ENCODE measurements around the gene AAGAB.
"Not testable (repeated sequence)": the region's sequence is repeated elsewhere in the genome, so short reads cannot be mapped to it uniquely, and the experiment has no call there.

Gene AAGAB

GRCh38 chr15:67168694-67169093 lies 85.8 kb downstream of the AAGAB start:
- no peak for DNase-seq

GRCh38 chr15:67167091-67167490 lies 87.4 kb downstream of the AAGAB start:
- no peak for DNase-seq

- DNase-seq, result no peak
These were observed 88.0 kb downstream of the AAGAB start for GRCh38 chr15:67166280-67167009.

GRCh38 chr15:67165254-67166253 lies 88.9 kb downstream of the AAGAB start:
- DNase-seq, result no peak

- DNase-seq, result no peak
These were observed 89.6 kb downstream of the AAGAB start for GRCh38 chr15:67164811-67165253.

- DNase-seq, result no peak
These were observed 90.1 kb downstream of the AAGAB start for GRCh38 chr15:67164401-67164791.

- no peak for DNase-seq
These were observed 91.3 kb downstream of the AAGAB start for GRCh38 chr15:67163180-67163579.

- no peak for DNase-seq
These were observed 92.6 kb downstream of the AAGAB start for GRCh38 chr15:67161881-67162280.

GRCh38 chr15:67161412-67161811 lies 93.0 kb downstream of the AAGAB start:
- no peak for DNase-seq

- DNase-seq, result no peak
These were observed 96.1 kb downstream of the AAGAB start for GRCh38 chr15:67158367-67158766.

- no peak for DNase-seq
These were observed 96.8 kb downstream of the AAGAB start for GRCh38 chr15:67157521-67158252.

- DNase-seq, result no peak
These were observed 97.6 kb downstream of the AAGAB start for GRCh38 chr15:67156834-67157233.

- no peak for DNase-seq
These were observed 98.0 kb downstream of the AAGAB start for GRCh38 chr15:67156426-67156825.

GRCh38 chr15:67154249-67154648 lies 100.2 kb downstream of the AAGAB start:
- no peak for DNase-seq

- DNase-seq, result not testable (repeated sequence)
These were observed 101.4 kb downstream of the AAGAB start for GRCh38 chr15:67153044-67153443.

- DNase-seq, result no peak
These were observed 102.0 kb downstream of the AAGAB start for GRCh38 chr15:67152429-67152828.

All from stimulated activated CD4-positive, alpha-beta T cell treated with anti-CD3 and anti-CD28 coated beads, Interleukin-4, amount 100 ng/mL, for 24 hours (primary cell).